Measurements from ENCODE around the gene GNB1. TPM values are rescaled to one million over a fixed set of nuclear protein-coding genes. Genes with fewer than 3 reads are reported as not detected.

Gene GNB1
- total and polyA plus RNA-seq, 9 of the 15 experiments (the other 6 are each of a cell fraction or from before 2014, with no cell fraction given), result 34.3 to 388 (median 114) TPM

DNA sequence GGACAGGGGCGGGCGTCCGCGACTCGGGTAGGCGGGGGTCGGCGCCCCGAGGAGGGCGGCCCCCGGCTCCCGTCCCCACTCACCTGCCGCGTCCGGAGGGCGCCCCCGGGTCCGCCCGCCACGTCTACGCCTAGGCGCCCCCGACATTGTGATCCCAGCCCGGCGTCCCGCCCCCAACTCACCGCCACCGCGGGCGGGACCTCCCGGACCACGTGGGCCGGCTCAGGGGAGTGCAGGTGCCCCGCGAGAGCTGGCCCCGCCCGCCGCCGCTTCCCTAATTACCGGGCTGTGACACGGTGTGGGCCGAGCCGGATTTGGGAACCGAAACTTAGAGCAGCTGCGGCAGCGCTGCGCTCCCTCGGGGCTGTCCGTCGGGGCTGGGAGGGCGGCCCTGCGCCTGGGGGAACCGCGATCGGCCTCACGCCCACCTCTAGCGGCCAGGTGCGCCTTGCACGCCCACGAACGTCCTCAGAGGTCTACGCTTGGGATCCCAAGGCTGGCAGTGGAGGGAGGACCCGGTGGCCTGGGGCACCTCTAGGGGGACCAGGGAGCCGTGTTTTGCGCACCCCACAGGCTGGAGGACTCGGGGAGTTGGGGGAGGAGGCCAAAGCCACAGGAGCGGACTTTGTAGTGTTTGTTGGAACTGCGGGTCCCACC is 112.1 kb downstream of the GNB1 start (continued):
- TF ChIP-seq NFATC3 (IDR thresholded peaks at IDR 0.05) (no peak), HDAC3 (IDR thresholded peaks at IDR 0.05; ENCODE audit: borderline replicate concordance, partially characterized antibody) (no peak), CREB1 (IDR thresholded peaks at IDR 0.05) (no peak), CREB1 (CRISPR knock-in tag; IDR thresholded peaks at IDR 0.05) (peak; percentile 84), KAT7 (CRISPR knock-in tag; IDR thresholded peaks at IDR 0.05; ENCODE audit: borderline replicate concordance) (peak; percentile 91), LCOR (CRISPR knock-in tag; IDR thresholded peaks at IDR 0.05) (peak; percentile 96), DIDO1 (tag; IDR thresholded peaks at IDR 0.05; ENCODE audit: low read depth) (no peak), XRCC5 (IDR thresholded peaks at IDR 0.05; ENCODE audit: low read depth, low read length) (peak; percentile 31; the same call in 1 of the 2 replicates), ZBTB2 (IDR thresholded peaks at IDR 0.05) (peak; percentile 30; the same call in 1 of the 2 replicates), TGIF2 (CRISPR knock-in tag; IDR thresholded peaks at IDR 0.05) (peak; percentile 94), MAX (CRISPR knock-in tag; IDR thresholded peaks at IDR 0.05) (peak; percentile 97), ZNF24 (IDR thresholded peaks at IDR 0.05) (no peak), RNF2 (IDR thresholded peaks at IDR 0.05) (0 out of 2 replicates have a peak, but pooled peaks have one; percentile 9), ZNF609 (CRISPR knock-in tag; IDR thresholded peaks at IDR 0.05; ENCODE audit: borderline replicate concordance) (no peak; the same call in 1 of the 2 replicates), HDAC2 (IDR thresholded peaks at IDR 0.05) (peak; percentile 59; the same call in 1 of the 2 replicates)
- TF ChIP-seq, protein P1, sequence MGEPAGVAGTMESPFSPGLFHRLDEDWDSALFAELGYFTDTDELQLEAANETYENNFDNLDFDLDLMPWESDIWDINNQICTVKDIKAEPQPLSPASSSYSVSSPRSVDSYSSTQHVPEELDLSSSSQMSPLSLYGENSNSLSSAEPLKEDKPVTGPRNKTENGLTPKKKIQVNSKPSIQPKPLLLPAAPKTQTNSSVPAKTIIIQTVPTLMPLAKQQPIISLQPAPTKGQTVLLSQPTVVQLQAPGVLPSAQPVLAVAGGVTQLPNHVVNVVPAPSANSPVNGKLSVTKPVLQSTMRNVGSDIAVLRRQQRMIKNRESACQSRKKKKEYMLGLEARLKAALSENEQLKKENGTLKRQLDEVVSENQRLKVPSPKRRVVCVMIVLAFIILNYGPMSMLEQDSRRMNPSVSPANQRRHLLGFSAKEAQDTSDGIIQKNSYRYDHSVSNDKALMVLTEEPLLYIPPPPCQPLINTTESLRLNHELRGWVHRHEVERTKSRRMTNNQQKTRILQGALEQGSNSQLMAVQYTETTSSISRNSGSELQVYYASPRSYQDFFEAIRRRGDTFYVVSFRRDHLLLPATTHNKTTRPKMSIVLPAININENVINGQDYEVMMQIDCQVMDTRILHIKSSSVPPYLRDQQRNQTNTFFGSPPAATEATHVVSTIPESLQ (CRISPR knock-in tag; IDR thresholded peaks at IDR 0.05), result peak; percentile 46; the same call in 1 of the 2 replicates
